Gastrocnemius medialis (tissue), 4 donors: ENCODE data around the gene TRIM66. TPM values are rescaled to one million over a fixed set of nuclear protein-coding genes. Genes with fewer than 3 reads are reported as not detected.

Experiments
- ATAC-seq, 2 donors: fragments of 150-250 bp; one replicate each; pipeline ENCODE4 v1.9.1; 2016
- DNase-seq, 2 donors: peaks; one replicate each; pipeline ENCODE4 v3.0.0-alpha.2; 2019
- H3K27ac ChIP-seq, 4 donors: fragments of 200-600 bp; sonication (generic); 1 replicate in 1 of 4; 2 replicates in 3 of 4; pipeline ENCODE4 v1.5.1; 2016 to 2018; ENCODE audit warnings: mild to moderate bottlenecking in 2 of 4, moderate library complexity in 1 of 4
- H3K27me3 ChIP-seq, 3 donors: fragments of 200-600 bp; sonication (generic) in 2 of 3; 1 replicate in 1 of 3; 2 replicates in 2 of 3; pipeline versions ENCODE4 v1.5.1 to v1.6.0; 2016 to 2019; ENCODE audit warnings: mild to moderate bottlenecking in 1 of 3, moderate library complexity in 1 of 3
- H3K36me3 ChIP-seq, 2 donors: fragments of 200-600 bp; sonication (generic) in 1 of 2; one replicate each; pipeline ENCODE4 v1.5.1; 2017 to 2018
- H3K4me1 ChIP-seq, 2 donors: fragments of 200-600 bp; sonication (generic) in 1 of 2; one replicate each; pipeline ENCODE4 v1.5.1; 2016 to 2017; ENCODE audit warnings: mild to moderate bottlenecking in 2 of 2
- H3K4me3 ChIP-seq, 4 donors: fragments of 200-600 bp; sonication (generic) in 3 of 4; 1 replicate in 1 of 4; 2 replicates in 3 of 4; pipeline ENCODE4 v1.5.1; 2016 to 2019; ENCODE audit warnings: mild to moderate bottlenecking in 2 of 4
- H3K9me3 ChIP-seq, 3 donors: fragments of 200-600 bp; sonication (generic) in 2 of 3; 1 replicate in 1 of 3; 2 replicates in 2 of 3; pipeline ENCODE4 v1.5.1; 2016 to 2019
- CTCF ChIP-seq, 5 experiments: fragments of 450-650 bp in 3 of 5; fragments of 200-600 bp in 2 of 5; sonication (generic) in 2 of 5; IDR thresholded peaks in 4 of 5; conservative IDR thresholded peaks in 1 of 5; 1 replicate in 4 of 5; 2 replicates in 1 of 5; pipeline ENCODE4 v1.5.1; 2016 to 2019; ENCODE audit warnings: antibody characterized with exemption in 5 of 5, mild to moderate bottlenecking in 3 of 5, moderate library complexity in 3 of 5
- POLR2A ChIP-seq, 2 donors: fragments of 450-650 bp; IDR thresholded peaks; one replicate each; pipeline ENCODE4 v1.6.1; 2017; ENCODE audit warnings: antibody characterized with exemption in 2 of 2, mild to moderate bottlenecking in 2 of 2, moderate library complexity in 2 of 2
- in situ Hi-C, 4 donors: fragments of 200-750 bp; cut with MboI; loops; one replicate each; pipeline versions ENCODE4 v1.15.0 to v1.8.0; 2017; ENCODE audit warnings: low sequenced_read_pairs in 4 of 4
- intact Hi-C: fragments of 100-400 bp; cut with DNase I; formaldehyde crosslinking; loops from one replicate; pipeline ENCODE4 v1.15.1; 2023; ENCODE audit warnings: low total_unique reads
- total RNA-seq, 4 donors: library from RNA; depleted of rRNA; stranded (reverse); fragments of >200 nt; gene quantifications; one replicate each; pipeline versions ENCODE4 v1.1.0 to v1.2.3, GENCODE V29; 2016

TRIM66 gene
- total RNA-seq, 4 donors from 2014 or later, result 0.55 to 6.5 (median 1.1) TPM

GRCh38 chr11:8665222-8665621 lies 17.2 kb downstream of the TRIM66 start:
- Histone ChIP-seq H3K36me3 (peaks cover 0 to 4% of the 10 kb centered on the region in 2 donors), H3K4me1 (no peaks in the 10 kb centered on the region), H3K4me3 (no peak overlapping the region), H3K27me3 (no peaks in the 10 kb centered on the region), H3K9me3 (no peaks in the 10 kb centered on the region), H3K27ac (no peak overlapping the region)
- in situ Hi-C loops (no loop called here), intact Hi-C loops (no loop called here)
- DNase-seq, result no peak
- no peak for ATAC-seq
- TF ChIP-seq POLR2A (IDR thresholded peaks at IDR 0.05) (no peak), CTCF (IDR thresholded peaks at IDR 0.05 in 4 of 5, conservative IDR thresholded peaks at IDR 0.05 in 1 of 5) (no peak)

DNA sequence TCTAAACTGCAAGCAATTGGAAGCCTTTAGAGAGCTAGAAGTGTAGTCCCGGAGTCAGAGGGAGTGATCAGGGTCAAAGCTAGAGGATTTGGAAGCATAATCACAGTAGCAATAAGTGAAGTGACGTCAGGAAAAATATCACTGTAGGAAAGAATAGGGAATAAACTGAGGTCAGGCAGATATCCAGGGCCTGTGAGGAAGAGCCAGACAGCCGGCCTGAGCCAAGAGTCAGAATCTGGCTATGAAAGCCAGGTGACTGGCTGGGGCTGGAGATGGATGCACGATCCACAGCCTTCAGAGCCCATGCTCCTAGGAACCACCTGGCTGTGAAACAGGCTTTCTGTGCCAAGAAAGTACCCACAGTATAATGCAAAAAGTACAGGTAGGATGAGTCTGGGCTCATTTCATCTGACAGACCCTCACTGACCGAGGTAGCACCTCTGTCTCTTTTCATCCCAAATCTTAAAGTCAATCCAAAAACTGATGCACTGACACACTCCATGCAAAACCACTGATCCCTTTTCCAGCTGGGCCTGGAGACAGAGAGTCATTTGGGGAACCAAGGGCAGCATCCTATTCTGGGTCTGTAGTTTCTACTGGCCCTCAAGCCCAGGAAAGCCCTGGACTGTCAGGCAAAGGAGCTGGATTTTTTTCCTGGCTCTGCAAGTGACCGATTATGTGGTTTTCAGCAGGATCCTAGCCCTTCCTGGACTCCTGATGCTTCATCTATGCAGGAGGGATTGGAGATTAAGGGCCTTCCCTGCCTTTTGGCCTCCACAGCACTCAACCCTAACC lies 21.3 kb downstream of the TRIM66 start:
- in situ Hi-C loops (no loop called here), intact Hi-C loops (no loop called here)
- Histone ChIP-seq H3K36me3 (no peaks in the 10 kb centered on the region), H3K4me3 (no peak overlapping the region), H3K4me1 (no peaks in the 10 kb centered on the region), H3K9me3 (no peaks in the 10 kb centered on the region), H3K27me3 (no peaks in the 10 kb centered on the region), H3K27ac (no peak overlapping the region)
- DNase-seq (no peak), ATAC-seq (no peak)
- TF ChIP-seq CTCF (IDR thresholded peaks at IDR 0.05 in 4 of 5, conservative IDR thresholded peaks at IDR 0.05 in 1 of 5) (no peak), POLR2A (IDR thresholded peaks at IDR 0.05) (no peak)

DNA sequence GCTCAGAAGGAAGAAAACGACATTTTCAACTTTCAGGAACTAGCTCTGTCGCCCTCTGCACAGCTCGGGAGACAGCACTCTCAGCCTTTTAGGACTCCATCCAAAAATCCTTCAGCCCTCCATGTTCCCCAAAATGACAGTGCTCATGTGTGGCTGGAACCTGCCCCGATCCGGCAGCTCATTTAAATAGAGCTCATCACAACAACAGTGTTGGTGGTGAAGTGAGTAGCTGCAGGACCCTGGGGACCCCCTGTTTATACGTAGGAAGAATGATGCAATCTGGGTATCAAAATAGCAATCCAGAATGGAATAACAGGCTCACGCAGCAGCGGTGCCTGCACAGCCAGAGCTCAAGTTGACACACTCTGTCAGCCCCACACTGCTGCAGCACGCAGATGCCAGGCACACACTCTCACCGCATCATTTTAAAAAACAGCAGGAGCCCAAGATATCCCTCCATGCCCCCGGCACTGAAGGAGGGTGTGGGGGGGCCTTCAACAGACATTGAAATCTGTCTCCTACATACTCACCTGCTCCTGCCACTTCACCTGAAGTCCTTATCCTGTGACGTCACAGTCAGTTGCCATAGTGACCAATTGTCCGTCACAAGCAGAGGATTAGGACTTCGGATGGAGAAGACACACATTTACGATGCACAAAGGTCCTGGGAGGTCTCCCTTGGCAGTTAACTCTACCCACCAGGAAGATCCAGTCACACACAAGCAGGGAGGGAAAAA lies 24.0 kb downstream of the TRIM66 start:
- no peaks in the 10 kb centered on the region for H3K9me3 ChIP-seq
- in situ Hi-C loops, result no loop called here
- no peaks in the 10 kb centered on the region for H3K36me3 ChIP-seq
- no peaks in the 10 kb centered on the region for H3K4me1 ChIP-seq
- H3K27ac ChIP-seq, result no peak overlapping the region
- TF ChIP-seq CTCF (IDR thresholded peaks at IDR 0.05 in 4 of 5, conservative IDR thresholded peaks at IDR 0.05 in 1 of 5) (no peak), POLR2A (IDR thresholded peaks at IDR 0.05) (no peak)
- H3K27me3 ChIP-seq, result no peaks in the 10 kb centered on the region
- ATAC-seq (no peak), DNase-seq (no peak)
- intact Hi-C loops, result no loop called here
- H3K4me3 ChIP-seq, result no peak overlapping the region

GRCh38 chr11:8656291-8656690 lies 26.2 kb downstream of the TRIM66 start:
- Histone ChIP-seq H3K4me3 (no peak overlapping the region), H3K4me1 (peaks cover 0 to 4% of the 10 kb centered on the region in 2 donors), H3K27ac (no peak overlapping the region), H3K9me3 (no peaks in the 10 kb centered on the region), H3K36me3 (no peaks in the 10 kb centered on the region), H3K27me3 (no peaks in the 10 kb centered on the region)
- ATAC-seq (no peak), DNase-seq (no peak)
- in situ Hi-C loops (no loop called here), intact Hi-C loops (no loop called here)
- no peak for TF ChIP-seq CTCF (IDR thresholded peaks at IDR 0.05 in 4 of 5, conservative IDR thresholded peaks at IDR 0.05 in 1 of 5)
- TF ChIP-seq POLR2A (IDR thresholded peaks at IDR 0.05), result no peak
